ENCODE results near the gene KIAA0513.

GRCh38 chr16:85069171-85069570 lies 41.6 kb downstream of the KIAA0513 start:
- TF ChIP-seq CTCF (IDR thresholded peaks at IDR 0.05 in 4 of 5, conservative IDR thresholded peaks at IDR 0.05 in 1 of 5) (no peak), POLR2A (IDR thresholded peaks at IDR 0.05) (no peak)

Measured in gastrocnemius medialis (tissue), 4 donors.